ENCODE results near the gene CORO1C. TPM values are rescaled to one million over a fixed set of nuclear protein-coding genes. Genes with fewer than 3 reads are reported as not detected.

CORO1C gene
- total and polyA plus RNA-seq, 9 of the 15 experiments (the other 6 are each of a cell fraction or from before 2014, with no cell fraction given): 55.2 to 280 (median 150) TPM

DNA sequence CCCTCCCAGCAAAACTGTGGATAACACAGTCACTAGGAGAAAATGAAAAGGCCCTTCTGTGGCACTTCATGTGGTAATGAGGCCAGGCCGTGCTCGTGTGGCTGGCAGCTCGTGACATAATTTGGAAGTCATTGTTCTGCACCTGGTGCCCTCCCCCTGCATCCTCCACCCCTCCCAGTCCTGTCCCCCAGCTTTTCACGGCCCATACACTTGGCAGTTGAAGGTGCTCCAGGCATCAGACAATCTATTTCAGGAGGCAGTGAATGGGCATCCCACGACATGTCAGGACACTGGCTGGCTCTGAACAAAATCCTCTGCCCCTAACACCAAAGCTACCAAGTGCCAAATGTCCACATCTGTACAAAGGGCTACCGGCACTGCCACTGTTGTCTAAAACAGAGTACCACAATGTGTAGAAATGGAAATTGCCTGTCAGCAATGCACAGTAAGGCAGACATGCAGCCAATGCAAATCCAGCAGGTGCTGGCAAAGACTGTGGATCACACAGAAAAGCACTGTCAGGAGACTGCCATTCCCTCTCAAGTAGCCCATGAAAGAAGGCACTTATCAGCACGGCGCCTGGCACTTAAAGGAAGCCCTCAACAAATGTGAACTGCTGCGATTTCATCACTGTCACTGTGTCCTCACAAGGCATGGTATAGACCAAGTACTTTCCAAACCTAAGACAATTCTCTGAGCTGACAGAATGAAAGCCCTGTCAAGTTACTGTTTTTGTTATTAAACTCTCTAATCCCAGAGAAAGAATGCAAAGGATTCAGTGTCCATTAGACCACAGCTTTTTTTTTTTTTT lies 39.1 kb downstream of the CORO1C start (continued):
- TF ChIP-seq GABPB2 (CRISPR knock-in tag; conservative IDR thresholded peaks at IDR 0.05) (0 out of 2 replicates have a peak, but pooled peaks have one; percentile 18), CEBPZ (IDR thresholded peaks at IDR 0.05; ENCODE audit: borderline replicate concordance, low read depth, low read length) (no peak), BRF2 (IDR thresholded peaks at IDR 0.05; ENCODE audit: borderline replicate concordance, insufficient read depth, insufficient read length) (no peak), ESRRA (IDR thresholded peaks at IDR 0.05; ENCODE audit: borderline replicate concordance, low read depth) (no peak), SIN3A (IDR thresholded peaks at IDR 0.05; ENCODE audit: borderline replicate concordance in 2 of 2, control insufficient read depth in 1 of 2, low read depth in 2 of 2, low read length in 2 of 2) (no peak), SMARCA4 (IDR thresholded peaks at IDR 0.05) (no peak), GABPA (tag; conservative IDR thresholded peaks at IDR 0.05; ENCODE audit: low read depth) (0 out of 2 replicates have a peak, but pooled peaks have one; percentile 46), NCOA1 (IDR thresholded peaks at IDR 0.05; ENCODE audit: low read depth) (no peak), C11orf30 (IDR thresholded peaks at IDR 0.05; ENCODE audit: low read depth) (peak; percentile 1; the same call in 1 of the 2 replicates), ARID3B (CRISPR knock-in tag; IDR thresholded peaks at IDR 0.05; ENCODE audit: borderline replicate concordance) (no peak), ZNF77 (CRISPR knock-in tag; IDR thresholded peaks at IDR 0.05) (no peak)
- TF ChIP-seq, protein P1, sequence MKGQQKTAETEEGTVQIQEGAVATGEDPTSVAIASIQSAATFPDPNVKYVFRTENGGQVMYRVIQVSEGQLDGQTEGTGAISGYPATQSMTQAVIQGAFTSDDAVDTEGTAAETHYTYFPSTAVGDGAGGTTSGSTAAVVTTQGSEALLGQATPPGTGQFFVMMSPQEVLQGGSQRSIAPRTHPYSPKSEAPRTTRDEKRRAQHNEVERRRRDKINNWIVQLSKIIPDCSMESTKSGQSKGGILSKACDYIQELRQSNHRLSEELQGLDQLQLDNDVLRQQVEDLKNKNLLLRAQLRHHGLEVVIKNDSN (CRISPR knock-in tag; IDR thresholded peaks at IDR 0.05): no peak
- TF ChIP-seq, protein P2, sequence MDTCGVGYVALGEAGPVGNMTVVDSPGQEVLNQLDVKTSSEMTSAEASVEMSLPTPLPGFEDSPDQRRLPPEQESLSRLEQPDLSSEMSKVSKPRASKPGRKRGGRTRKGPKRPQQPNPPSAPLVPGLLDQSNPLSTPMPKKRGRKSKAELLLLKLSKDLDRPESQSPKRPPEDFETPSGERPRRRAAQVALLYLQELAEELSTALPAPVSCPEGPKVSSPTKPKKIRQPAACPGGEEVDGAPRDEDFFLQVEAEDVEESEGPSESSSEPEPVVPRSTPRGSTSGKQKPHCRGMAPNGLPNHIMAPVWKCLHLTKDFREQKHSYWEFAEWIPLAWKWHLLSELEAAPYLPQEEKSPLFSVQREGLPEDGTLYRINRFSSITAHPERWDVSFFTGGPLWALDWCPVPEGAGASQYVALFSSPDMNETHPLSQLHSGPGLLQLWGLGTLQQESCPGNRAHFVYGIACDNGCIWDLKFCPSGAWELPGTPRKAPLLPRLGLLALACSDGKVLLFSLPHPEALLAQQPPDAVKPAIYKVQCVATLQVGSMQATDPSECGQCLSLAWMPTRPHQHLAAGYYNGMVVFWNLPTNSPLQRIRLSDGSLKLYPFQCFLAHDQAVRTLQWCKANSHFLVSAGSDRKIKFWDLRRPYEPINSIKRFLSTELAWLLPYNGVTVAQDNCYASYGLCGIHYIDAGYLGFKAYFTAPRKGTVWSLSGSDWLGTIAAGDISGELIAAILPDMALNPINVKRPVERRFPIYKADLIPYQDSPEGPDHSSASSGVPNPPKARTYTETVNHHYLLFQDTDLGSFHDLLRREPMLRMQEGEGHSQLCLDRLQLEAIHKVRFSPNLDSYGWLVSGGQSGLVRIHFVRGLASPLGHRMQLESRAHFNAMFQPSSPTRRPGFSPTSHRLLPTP (IDR thresholded peaks at IDR 0.05; ENCODE audit: borderline replicate concordance, extremely low read depth, insufficient read length): no peak
